Measurements from ENCODE around the gene PHLDB1.

DNA sequence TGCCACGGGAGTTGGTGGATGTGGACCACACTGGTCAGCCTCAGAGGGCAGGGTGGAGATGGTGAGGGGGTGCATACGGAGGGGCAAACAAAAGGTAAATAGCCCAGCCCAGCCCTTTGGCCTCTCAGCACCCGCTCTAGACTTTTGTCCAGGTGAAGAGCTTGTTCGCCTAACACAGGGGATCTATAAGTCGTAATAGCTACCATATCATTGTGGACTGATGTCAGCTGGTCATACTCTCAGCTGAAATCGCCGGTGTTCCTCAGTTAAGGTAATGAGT, 99.1 kb downstream of the PHLDB1 start:
- TF ChIP-seq CTCF (IDR thresholded peaks at IDR 0.05) (no peak), POLR2A (IDR thresholded peaks at IDR 0.05) (no peak)

All from upper lobe of left lung (tissue), 4 donors.